ENCODE data around the gene NFATC3. TPM values are rescaled to one million over a fixed set of nuclear protein-coding genes. Genes with fewer than 3 reads are reported as not detected.
A peak's percentile ranks its signal among the peaks of the same experiment; 100 is the strongest.

The NFATC3 gene
- total RNA-seq, 1 donor from 2014 or later = 33.1 TPM

DNA sequence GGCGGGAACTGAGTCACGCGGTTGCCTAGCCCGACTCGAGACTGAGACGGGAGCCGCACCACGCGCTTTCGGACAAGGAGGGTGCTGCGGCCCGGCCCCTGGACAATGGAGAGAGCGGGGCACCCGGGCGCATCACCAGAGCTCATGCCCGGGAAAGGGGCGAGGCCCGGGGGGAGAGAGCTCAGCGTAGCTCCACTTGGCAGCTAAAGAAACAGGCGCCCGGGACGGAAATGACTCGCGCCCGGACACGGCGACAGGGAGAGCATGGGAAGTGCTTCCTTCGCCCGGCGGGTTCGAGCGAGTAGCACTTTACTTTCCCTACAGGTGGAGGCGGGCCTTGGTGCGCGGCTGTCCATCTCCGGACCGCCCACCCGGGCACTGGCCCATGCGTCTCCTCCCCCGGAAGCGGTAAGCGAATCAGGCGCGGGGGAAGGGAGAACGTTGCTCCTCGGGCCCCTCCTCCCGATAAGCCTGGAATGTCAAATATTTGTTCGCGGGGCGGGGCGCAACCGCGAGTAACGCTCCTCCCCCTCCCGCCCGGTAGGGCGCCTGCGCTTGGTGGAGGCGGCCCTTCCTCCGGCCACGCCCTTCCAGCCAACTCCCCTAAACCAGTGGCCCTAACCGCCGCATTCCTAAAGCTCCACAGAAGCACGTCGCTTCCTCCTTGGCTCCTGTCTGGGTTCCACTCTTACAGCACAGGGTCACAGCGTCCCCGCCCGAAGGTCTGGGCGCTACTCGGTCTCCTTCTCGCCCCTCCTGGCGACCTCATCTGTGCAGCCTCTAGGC, 152.3 kb downstream of the NFATC3 start:
- peak; percentile 96 for DNase-seq
- Mint-ChIP-seq H3K27me3 (ENCODE audit: unreplicated experiment) (peaks cover 8% of the 10 kb centered on the region), H3K27ac (ENCODE audit: unreplicated experiment) (peak overlapping the region; percentile 81), H3K4me1 (ENCODE audit: low read depth, unreplicated experiment) (no peaks in the 10 kb centered on the region), H3K9me3 (ENCODE audit: unreplicated experiment) (peaks cover 2% of the 10 kb centered on the region), H3K36me3 (ENCODE audit: unreplicated experiment) (no peaks in the 10 kb centered on the region), H3K4me3 (ENCODE audit: unreplicated experiment) (peak overlapping the region; percentile 95)
- TF ChIP-seq CTCF (IDR thresholded peaks at IDR 0.05; ENCODE audit: partially characterized antibody, unreplicated experiment) = no peak

DNA sequence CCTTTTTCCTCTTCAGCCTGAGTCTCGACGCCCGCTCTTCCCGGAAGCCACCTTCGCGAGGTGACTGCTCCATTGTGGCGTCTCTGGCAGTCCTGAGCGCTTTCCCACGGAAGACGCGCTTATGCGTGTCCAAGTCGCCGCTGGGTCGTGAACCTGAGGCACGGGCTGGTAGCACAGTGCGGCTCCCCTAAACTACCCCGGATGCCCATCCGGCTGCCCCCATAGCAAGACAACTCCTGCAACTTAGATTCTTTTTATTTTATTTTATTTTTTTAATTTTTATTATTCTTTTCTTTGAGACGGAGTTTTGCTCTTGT, 152.8 kb downstream of the NFATC3 start:
- Mint-ChIP-seq H3K36me3 (ENCODE audit: unreplicated experiment) (no peaks in the 10 kb centered on the region), H3K9me3 (ENCODE audit: unreplicated experiment) (peaks cover 2% of the 10 kb centered on the region), H3K4me3 (ENCODE audit: unreplicated experiment) (peak overlapping the region; percentile 95), H3K27ac (ENCODE audit: unreplicated experiment) (peak overlapping the region; percentile 81), H3K27me3 (ENCODE audit: unreplicated experiment) (peaks cover 10% of the 10 kb centered on the region), H3K4me1 (ENCODE audit: low read depth, unreplicated experiment) (no peaks in the 10 kb centered on the region)
- TF ChIP-seq CTCF (IDR thresholded peaks at IDR 0.05; ENCODE audit: partially characterized antibody, unreplicated experiment) = no peak
- DNase-seq = no peak

DNA sequence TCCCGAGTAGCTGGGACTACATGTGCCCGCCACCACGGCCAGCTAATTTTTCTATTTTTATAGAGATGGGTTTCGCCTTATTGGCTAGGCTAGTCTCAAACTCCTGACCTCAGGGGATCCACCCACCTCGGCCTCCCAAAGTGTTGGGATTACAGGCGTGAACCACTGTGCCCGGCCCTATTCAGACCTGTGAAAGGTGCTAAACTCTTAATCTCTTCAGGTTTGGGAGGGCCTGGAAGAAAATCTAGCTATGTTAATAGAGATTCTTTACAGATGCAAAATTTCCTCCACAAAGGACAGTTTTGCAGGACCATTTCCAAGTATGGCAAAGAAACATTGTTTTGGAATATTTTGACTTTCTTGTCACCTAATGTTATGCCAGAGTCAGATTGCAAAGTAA, 156.9 kb downstream of the NFATC3 start:
- Mint-ChIP-seq H3K27ac (ENCODE audit: unreplicated experiment) (no peak overlapping the region), H3K9me3 (ENCODE audit: unreplicated experiment) (peaks cover 6% of the 10 kb centered on the region), H3K4me3 (ENCODE audit: unreplicated experiment) (no peak overlapping the region), H3K36me3 (ENCODE audit: unreplicated experiment) (no peaks in the 10 kb centered on the region), H3K4me1 (ENCODE audit: low read depth, unreplicated experiment) (peaks cover 2% of the 10 kb centered on the region), H3K27me3 (ENCODE audit: unreplicated experiment) (peaks cover 8% of the 10 kb centered on the region)
- DNase-seq = no peak
- no peak for TF ChIP-seq CTCF (IDR thresholded peaks at IDR 0.05; ENCODE audit: partially characterized antibody, unreplicated experiment)

GRCh38 chr16:68242926-68243858, 158.0 kb downstream of the NFATC3 start:
- H3K4me3 Mint-ChIP-seq (ENCODE audit: unreplicated experiment) = no peak overlapping the region
- H3K27ac Mint-ChIP-seq (ENCODE audit: unreplicated experiment) = no peak overlapping the region
- no peaks in the 10 kb centered on the region for H3K36me3 Mint-ChIP-seq (ENCODE audit: unreplicated experiment)
- peaks cover 6% of the 10 kb centered on the region for H3K27me3 Mint-ChIP-seq (ENCODE audit: unreplicated experiment)
- peaks cover 2% of the 10 kb centered on the region for H3K4me1 Mint-ChIP-seq (ENCODE audit: low read depth, unreplicated experiment)
- no peak for TF ChIP-seq CTCF (IDR thresholded peaks at IDR 0.05; ENCODE audit: partially characterized antibody, unreplicated experiment)
- H3K9me3 Mint-ChIP-seq (ENCODE audit: unreplicated experiment) = peaks cover 6% of the 10 kb centered on the region
- DNase-seq = no peak
